Liver (tissue), 9 donors: ENCODE measurements around the gene CYP3A5. TPM values are rescaled to one million over a fixed set of nuclear protein-coding genes. Genes with fewer than 3 reads are reported as not detected.

Source experiments
- DNase-seq: peaks from one replicate; pipeline ENCODE4 v3.0.0-alpha.2; 2017; ENCODE audit warnings: low spot score
- H3K27ac ChIP-seq, 2 donors: one replicate each; pipeline ENCODE4 v1.7.0; 2013; ENCODE audit warnings: inconsistent platforms in 2 of 2, low read length in 2 of 2, control low read depth in 1 of 2, low read depth in 1 of 2, mild to moderate bottlenecking in 1 of 2
- H3K27me3 ChIP-seq, 4 donors: one replicate each; pipeline versions ENCODE4 v1.6.1 to v1.7.0; 2013; ENCODE audit warnings: low read length in 3 of 4, inconsistent platforms in 1 of 4, mild to moderate bottlenecking in 1 of 4, moderate library complexity in 1 of 4; ENCODE audit not compliant: control insufficient read depth in 4 of 4, insufficient read depth in 4 of 4
- H3K36me3 ChIP-seq, 4 donors: one replicate each; pipeline versions ENCODE4 v1.6.1 to v1.7.0; 2013; ENCODE audit warnings: low read length in 3 of 4, mild to moderate bottlenecking in 3 of 4, low read depth in 1 of 4, moderate library complexity in 1 of 4; ENCODE audit not compliant: control insufficient read depth in 4 of 4, insufficient read depth in 3 of 4
- H3K4me1 ChIP-seq, 4 donors: one replicate each; pipeline versions ENCODE4 v1.6.1 to v1.7.0; 2013; ENCODE audit warnings: low read length in 3 of 4, mild to moderate bottlenecking in 3 of 4, moderate library complexity in 1 of 4; ENCODE audit not compliant: control insufficient read depth in 4 of 4, insufficient read depth in 4 of 4
- H3K4me3 ChIP-seq, 3 donors: one replicate each; pipeline versions ENCODE4 v1.6.1 to v1.7.0; 2013; ENCODE audit warnings: low read length in 3 of 3, control low read depth in 1 of 3, low read depth in 1 of 3, mild to moderate bottlenecking in 1 of 3
- H3K9ac ChIP-seq, 2 donors: one replicate each; pipeline ENCODE4 v1.7.0; 2013; ENCODE audit warnings: low read length in 2 of 2, mild to moderate bottlenecking in 2 of 2, moderate library complexity in 2 of 2, control low read depth in 1 of 2, low read depth in 1 of 2
- H3K9me3 ChIP-seq, 4 donors: one replicate each; pipeline versions ENCODE4 v1.6.1 to v1.7.0; 2013; ENCODE audit warnings: low read length in 3 of 4; ENCODE audit not compliant: control insufficient read depth in 4 of 4
- EGR1 ChIP-seq, 2 donors: IDR thresholded peaks; 2 replicates each; pipeline ENCODE4 v1.6.1; 2016 to 2018; ENCODE audit warnings: antibody characterized with exemption in 2 of 2, low read depth in 2 of 2
- GABPA ChIP-seq, 2 donors: IDR thresholded peaks in 1 of 2; conservative IDR thresholded peaks in 1 of 2; 2 replicates each; pipeline ENCODE4 v1.6.1; 2016; ENCODE audit warnings: antibody characterized with exemption in 2 of 2, mild to moderate bottlenecking in 1 of 2, moderate library complexity in 1 of 2
- HNF4A ChIP-seq, 2 donors: conservative IDR thresholded peaks; 2 replicates each; pipeline ENCODE4 v1.6.1; 2016; ENCODE audit warnings: antibody characterized with exemption in 2 of 2, mild to moderate bottlenecking in 2 of 2
- JUND ChIP-seq, 2 donors: IDR thresholded peaks; 2 replicates each; pipeline ENCODE4 v1.6.1; 2016; ENCODE audit warnings: antibody characterized with exemption in 2 of 2
- NR2F2 ChIP-seq: IDR thresholded peaks from 2 replicates; pipeline ENCODE4 v1.6.1; 2016; ENCODE audit warnings: antibody characterized with exemption
- RAD21 ChIP-seq, 2 donors: IDR thresholded peaks; 2 replicates each; pipeline ENCODE4 v1.6.1; 2016; ENCODE audit warnings: antibody characterized with exemption in 2 of 2, mild to moderate bottlenecking in 2 of 2
- RXRA ChIP-seq, 2 donors: IDR thresholded peaks; 2 replicates each; pipeline ENCODE4 v1.6.1; 2017 to 2018; ENCODE audit warnings: antibody characterized with exemption in 2 of 2, mild to moderate bottlenecking in 1 of 2
- SP1 ChIP-seq: IDR thresholded peaks from 2 replicates; pipeline ENCODE4 v1.6.1; 2018; ENCODE audit warnings: antibody characterized with exemption, mild to moderate bottlenecking
- TAF1 ChIP-seq: conservative IDR thresholded peaks from 2 replicates; pipeline ENCODE4 v1.6.1; 2016; ENCODE audit warnings: antibody characterized with exemption, mild to moderate bottlenecking
- YY1 ChIP-seq: IDR thresholded peaks from 2 replicates; pipeline ENCODE4 v1.6.1; 2016; ENCODE audit warnings: antibody characterized with exemption, mild to moderate bottlenecking
- WGBS: extraction: QIAGEN DNeasy Blood & Tissue Kit; methylation state at CpG from one replicate; pipeline ENCODE4 v1.1.7; 2013; 5-methylcytosine and 5-hydroxymethylcytosine counted together
- polyA plus RNA-seq, 2 donors: library from polyadenylated mRNA; stranded (reverse) in 1 of 2; unstranded in 1 of 2; fragments of 200-250 nt in 1 of 2; fragments of >200 nt in 1 of 2; fragmentation: Nextera tagmentation in 1 of 2; extraction: Ambion mirVana in 1 of 2; gene quantifications; one replicate each; pipeline versions ENCODE4 v1.2.1 to v1.2.3, GENCODE V29; 2013 to 2015
- total RNA-seq, 2 donors: library from RNA; depleted of rRNA; stranded (reverse); fragments of >200 nt; gene quantifications; one replicate each; pipeline ENCODE4 v1.2.3, GENCODE V29; 2014
- TF ChIP-seq, protein P1 (sequence below): fragments of 150-350 bp; IDR thresholded peaks from 2 replicates; pipeline ENCODE4 v1.5.1; 2017; ENCODE audit warnings: improper control_type of control experiment, low read depth, low read length; ENCODE audit not compliant: missing input control
- TF ChIP-seq, protein P2 (sequence below): IDR thresholded peaks from 2 replicates; pipeline ENCODE4 v1.6.1; 2016; ENCODE audit warnings: antibody characterized with exemption
- TF ChIP-seq, protein P3 (sequence below): IDR thresholded peaks from 2 replicates; pipeline ENCODE4 v1.6.1; 2016; ENCODE audit warnings: antibody characterized with exemption
- TF ChIP-seq, protein P4 (sequence below): IDR thresholded peaks from 2 replicates; pipeline ENCODE4 v1.6.1; 2016; ENCODE audit warnings: antibody characterized with exemption, mild to moderate bottlenecking
- donor health status: healthy.
- donor health status: healthy.
- donor health status: healthy.
- donor health status: healthy.
- donor health status: healthy.

CYP3A5 gene
- total and polyA plus RNA-seq, 4 donors: 21.9 to 1,413 (median 717) TPM

DNA sequence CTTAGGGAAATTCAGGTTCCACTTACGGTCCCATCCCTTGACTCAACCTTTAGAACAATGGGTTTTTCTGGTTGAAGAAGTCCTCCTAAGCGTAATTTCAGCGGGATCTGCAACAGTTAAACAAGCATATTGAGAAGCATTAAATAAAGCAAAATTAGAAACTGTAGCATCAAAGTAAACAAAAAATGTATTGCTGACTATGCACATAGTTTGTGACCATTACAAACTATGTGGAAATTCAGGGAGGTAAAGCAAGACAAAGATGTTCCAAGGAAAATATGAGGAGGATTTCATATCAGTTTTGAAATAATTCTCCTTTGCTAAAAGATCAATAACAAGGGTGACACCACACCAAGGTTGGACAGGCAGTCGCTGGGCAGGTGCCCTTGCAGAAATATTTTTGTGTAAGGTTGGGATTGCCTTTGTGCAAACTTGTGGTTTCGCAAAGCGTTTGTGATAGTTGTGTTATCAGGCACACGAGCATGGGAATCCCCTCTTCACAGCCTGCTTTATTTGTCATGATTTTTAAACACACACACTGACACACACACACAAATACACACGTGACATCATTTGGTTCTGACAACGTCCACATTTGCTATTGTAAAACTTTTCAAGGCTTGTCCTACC, 5.4 kb upstream of the CYP3A5 start (continued):
- no peak for TF ChIP-seq YY1
- TF ChIP-seq RAD21 (IDR thresholded peaks at IDR 0.05): peak in 1 of 2 donors; percentile 25
- TF ChIP-seq, protein P1, sequence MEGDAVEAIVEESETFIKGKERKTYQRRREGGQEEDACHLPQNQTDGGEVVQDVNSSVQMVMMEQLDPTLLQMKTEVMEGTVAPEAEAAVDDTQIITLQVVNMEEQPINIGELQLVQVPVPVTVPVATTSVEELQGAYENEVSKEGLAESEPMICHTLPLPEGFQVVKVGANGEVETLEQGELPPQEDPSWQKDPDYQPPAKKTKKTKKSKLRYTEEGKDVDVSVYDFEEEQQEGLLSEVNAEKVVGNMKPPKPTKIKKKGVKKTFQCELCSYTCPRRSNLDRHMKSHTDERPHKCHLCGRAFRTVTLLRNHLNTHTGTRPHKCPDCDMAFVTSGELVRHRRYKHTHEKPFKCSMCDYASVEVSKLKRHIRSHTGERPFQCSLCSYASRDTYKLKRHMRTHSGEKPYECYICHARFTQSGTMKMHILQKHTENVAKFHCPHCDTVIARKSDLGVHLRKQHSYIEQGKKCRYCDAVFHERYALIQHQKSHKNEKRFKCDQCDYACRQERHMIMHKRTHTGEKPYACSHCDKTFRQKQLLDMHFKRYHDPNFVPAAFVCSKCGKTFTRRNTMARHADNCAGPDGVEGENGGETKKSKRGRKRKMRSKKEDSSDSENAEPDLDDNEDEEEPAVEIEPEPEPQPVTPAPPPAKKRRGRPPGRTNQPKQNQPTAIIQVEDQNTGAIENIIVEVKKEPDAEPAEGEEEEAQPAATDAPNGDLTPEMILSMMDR: no peak
- TF ChIP-seq EGR1 (IDR thresholded peaks at IDR 0.05; ENCODE audit: low read depth in 2 of 2): no peak
- TF ChIP-seq, protein P2, sequence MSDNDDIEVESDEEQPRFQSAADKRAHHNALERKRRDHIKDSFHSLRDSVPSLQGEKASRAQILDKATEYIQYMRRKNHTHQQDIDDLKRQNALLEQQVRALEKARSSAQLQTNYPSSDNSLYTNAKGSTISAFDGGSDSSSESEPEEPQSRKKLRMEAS: no peak

DNA sequence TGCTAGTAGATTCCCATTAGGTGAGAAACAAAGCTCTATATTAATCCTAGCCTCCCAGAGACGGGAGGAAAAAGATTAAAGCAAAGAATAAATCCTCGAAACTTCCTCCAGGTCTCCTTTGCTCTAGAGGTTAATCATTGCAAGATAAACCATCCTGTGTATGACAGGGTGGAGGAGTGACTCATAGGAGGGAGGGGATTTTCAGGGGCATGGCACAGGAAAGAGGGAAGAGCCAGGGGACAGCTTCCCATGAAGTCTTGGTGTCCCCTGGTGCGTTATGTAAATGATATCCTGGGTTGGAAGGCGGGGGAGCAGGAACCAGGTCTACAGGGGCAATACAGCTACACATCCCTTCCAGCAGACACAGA, 780 bp downstream of the CYP3A5 start:
- Histone ChIP-seq H3K4me1 (peaks cover 0 to 24% (median 6%) of the 10 kb centered on the region in 4 donors), H3K36me3 (peaks cover 5 to 40% (median 23%) of the 10 kb centered on the region in 4 donors), H3K9ac (peak overlapping the region; percentile 83 to 97), H3K27me3 (no peaks in the 10 kb centered on the region), H3K27ac (peak overlapping the region; percentile 79 to 89), H3K9me3 (no peaks in the 10 kb centered on the region), H3K4me3 (peak overlapping the region; percentile 58 to 95 (median 74))
- TF ChIP-seq, protein P2: no peak
- TF ChIP-seq EGR1 (IDR thresholded peaks at IDR 0.05; ENCODE audit: low read depth in 2 of 2): peak in 1 of 2 donors; percentile 5
- peak; percentile 80 to 81 for TF ChIP-seq JUND (IDR thresholded peaks at IDR 0.05)
- TF ChIP-seq, protein P3, sequence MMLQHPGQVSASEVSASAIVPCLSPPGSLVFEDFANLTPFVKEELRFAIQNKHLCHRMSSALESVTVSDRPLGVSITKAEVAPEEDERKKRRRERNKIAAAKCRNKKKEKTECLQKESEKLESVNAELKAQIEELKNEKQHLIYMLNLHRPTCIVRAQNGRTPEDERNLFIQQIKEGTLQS: peak; percentile 41
- TF ChIP-seq, protein P1: no peak
- TF ChIP-seq RAD21 (IDR thresholded peaks at IDR 0.05): peak; percentile 11 to 49
- WGBS: 18% methylated on average over 4 of the region's 4 CpGs
- no peak for DNase-seq

DNA sequence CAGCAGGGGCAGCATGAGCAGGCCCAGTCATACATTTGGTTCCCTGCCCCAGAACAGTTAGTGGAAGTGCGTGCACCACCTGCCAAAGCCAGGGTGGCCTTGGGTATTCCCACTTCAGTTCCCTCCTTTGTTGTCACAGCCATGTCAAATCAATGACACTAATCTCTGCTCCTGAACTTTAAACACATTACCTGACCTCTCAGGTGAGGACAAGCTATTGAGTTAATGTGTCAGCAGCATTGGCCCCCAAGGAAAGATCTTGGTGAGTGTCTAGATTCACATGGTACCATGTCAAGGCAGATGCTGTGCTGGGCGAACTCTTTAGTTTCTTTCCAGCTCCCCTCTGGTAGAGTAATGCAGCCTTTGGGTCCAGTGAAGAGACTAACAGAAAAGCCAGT, 2.1 kb downstream of the CYP3A5 start:
- DNase-seq: no peak
- peak overlapping the region; percentile 83 to 97 for H3K9ac ChIP-seq
- peaks cover 0 to 24% (median 6%) of the 10 kb centered on the region in 4 donors for H3K4me1 ChIP-seq
- H3K27ac ChIP-seq: peak overlapping the region; percentile 79 to 89
- H3K9me3 ChIP-seq: no peaks in the 10 kb centered on the region
- H3K36me3 ChIP-seq: peaks cover 5 to 53% (median 35%) of the 10 kb centered on the region in 4 donors
- no peaks in the 10 kb centered on the region for H3K27me3 ChIP-seq
- TF ChIP-seq GABPA (IDR thresholded peaks at IDR 0.05 in 1 of 2, conservative IDR thresholded peaks at IDR 0.05 in 1 of 2) (no peak), NR2F2 (no peak), TAF1 (no peak), EGR1 (IDR thresholded peaks at IDR 0.05; ENCODE audit: low read depth in 2 of 2) (no peak), JUND (IDR thresholded peaks at IDR 0.05) (peak in 1 of 2 donors; percentile 37), RAD21 (IDR thresholded peaks at IDR 0.05) (peak in 1 of 2 donors; percentile 11), SP1 (peak; percentile 26), RXRA (IDR thresholded peaks at IDR 0.05) (peak; percentile 82 to 87), HNF4A (conservative IDR thresholded peaks at IDR 0.05) (peak; percentile 24 to 50)
- TF ChIP-seq, protein P3: peak; percentile 11
- TF ChIP-seq, protein P4, sequence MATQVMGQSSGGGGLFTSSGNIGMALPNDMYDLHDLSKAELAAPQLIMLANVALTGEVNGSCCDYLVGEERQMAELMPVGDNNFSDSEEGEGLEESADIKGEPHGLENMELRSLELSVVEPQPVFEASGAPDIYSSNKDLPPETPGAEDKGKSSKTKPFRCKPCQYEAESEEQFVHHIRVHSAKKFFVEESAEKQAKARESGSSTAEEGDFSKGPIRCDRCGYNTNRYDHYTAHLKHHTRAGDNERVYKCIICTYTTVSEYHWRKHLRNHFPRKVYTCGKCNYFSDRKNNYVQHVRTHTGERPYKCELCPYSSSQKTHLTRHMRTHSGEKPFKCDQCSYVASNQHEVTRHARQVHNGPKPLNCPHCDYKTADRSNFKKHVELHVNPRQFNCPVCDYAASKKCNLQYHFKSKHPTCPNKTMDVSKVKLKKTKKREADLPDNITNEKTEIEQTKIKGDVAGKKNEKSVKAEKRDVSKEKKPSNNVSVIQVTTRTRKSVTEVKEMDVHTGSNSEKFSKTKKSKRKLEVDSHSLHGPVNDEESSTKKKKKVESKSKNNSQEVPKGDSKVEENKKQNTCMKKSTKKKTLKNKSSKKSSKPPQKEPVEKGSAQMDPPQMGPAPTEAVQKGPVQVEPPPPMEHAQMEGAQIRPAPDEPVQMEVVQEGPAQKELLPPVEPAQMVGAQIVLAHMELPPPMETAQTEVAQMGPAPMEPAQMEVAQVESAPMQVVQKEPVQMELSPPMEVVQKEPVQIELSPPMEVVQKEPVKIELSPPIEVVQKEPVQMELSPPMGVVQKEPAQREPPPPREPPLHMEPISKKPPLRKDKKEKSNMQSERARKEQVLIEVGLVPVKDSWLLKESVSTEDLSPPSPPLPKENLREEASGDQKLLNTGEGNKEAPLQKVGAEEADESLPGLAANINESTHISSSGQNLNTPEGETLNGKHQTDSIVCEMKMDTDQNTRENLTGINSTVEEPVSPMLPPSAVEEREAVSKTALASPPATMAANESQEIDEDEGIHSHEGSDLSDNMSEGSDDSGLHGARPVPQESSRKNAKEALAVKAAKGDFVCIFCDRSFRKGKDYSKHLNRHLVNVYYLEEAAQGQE: no peak
- WGBS: 36% methylated on average over 2 of the region's 2 CpGs
- H3K4me3 ChIP-seq: peak overlapping the region; percentile 58 to 95 (median 74)
